ENCODE data around the gene CABP7. TPM values are rescaled to one million over a fixed set of nuclear protein-coding genes. Genes with fewer than 3 reads are reported as not detected.

The CABP7 gene
- total and polyA plus RNA-seq, 2 experiments from 2014 or later = 0.06 to 0.24 TPM

GRCh38 chr22:29692327-29692640 is 27.5 kb upstream of the CABP7 start:
- H3F3A ChIP-seq (replicated peaks; ENCODE audit: low read depth) = no peaks in the 10 kb centered on the region; the same call in 1 of the 2 replicates
- H2AFZ ChIP-seq = no peak overlapping the region
- H3K36me3 ChIP-seq (ENCODE audit: insufficient read depth) = no peaks in the 10 kb centered on the region
- TF ChIP-seq ZNF462 (CRISPR knock-in tag; IDR thresholded peaks at IDR 0.05) = no peak
- TF ChIP-seq ZNF331 (CRISPR knock-in tag; IDR thresholded peaks at IDR 0.05; ENCODE audit: low read depth) = no peak
- no peak for TF ChIP-seq NANOG (IDR thresholded peaks at IDR 0.05; ENCODE audit: borderline replicate concordance)
- no peak for TF ChIP-seq EZH2 (IDR thresholded peaks at IDR 0.05; ENCODE audit: low read depth, unreplicated experiment)
- no peak for TF ChIP-seq POLR2AphosphoS5 (IDR thresholded peaks at IDR 0.05; ENCODE audit: low read depth)
- TF ChIP-seq EZH2phosphoT487 (IDR thresholded peaks at IDR 0.05; ENCODE audit: unreplicated experiment) = no peak
- no peak for TF ChIP-seq CREB1 (CRISPR knock-in tag; IDR thresholded peaks at IDR 0.05; ENCODE audit: low read depth)
- no peak for TF ChIP-seq ETS1 (IDR thresholded peaks at IDR 0.05)
- TF ChIP-seq JUNB (IDR thresholded peaks at IDR 0.05; ENCODE audit: unreplicated experiment) = no peak
- H3K4me3 ChIP-seq = no peak overlapping the region
- peaks cover 53% of the 10 kb centered on the region for H3K4me1 Mint-ChIP-seq
- peaks cover 48% of the 10 kb centered on the region for H3K4me1 ChIP-seq (ENCODE audit: insufficient read depth)
- no peaks in the 10 kb centered on the region for H3K9me2 ChIP-seq (ENCODE audit: insufficient read depth)
- H3K36me3 Mint-ChIP-seq (ENCODE audit: low read depth) = peaks cover 2% of the 10 kb centered on the region; the same call in 2 of the 3 replicates
- DNase-seq (ENCODE audit: low spot score) (no peak), ATAC-seq (no peak)
- peaks cover 13% of the 10 kb centered on the region for H3K27me3 Mint-ChIP-seq (ENCODE audit: insufficient read depth, low read depth, poor library complexity)
- peaks cover 4% of the 10 kb centered on the region for H4K20me1 ChIP-seq (replicated peaks; ENCODE audit: insufficient read depth)
- H3K27ac ChIP-seq (ENCODE audit: low read depth) = no peak overlapping the region
- H3K27ac Mint-ChIP-seq = no peak overlapping the region
- H3K4me2 ChIP-seq = no peak overlapping the region
- no peaks in the 10 kb centered on the region for H3K9me3 Mint-ChIP-seq
- no peaks in the 10 kb centered on the region for H3K27me3 ChIP-seq (ENCODE audit: insufficient read depth)
- H3K4me3 Mint-ChIP-seq = no peak overlapping the region
- H3K79me2 ChIP-seq (replicated peaks; ENCODE audit: insufficient read depth) = no peaks in the 10 kb centered on the region
